Naive B cell (primary cell): ENCODE data around the gene OR5T1. TPM values are rescaled to one million over a fixed set of nuclear protein-coding genes. Genes with fewer than 3 reads are reported as not detected.

ENCODE experiments used
- ATAC-seq, 2 donors: fragments of 150-1000 bp; cut with Tn5 transposase; 2 replicates each; pipeline ENCODE4 v1.10.0; 2021; ENCODE audit warnings: low read depth in 2 of 2, mild to moderate bottlenecking in 2 of 2, moderate library complexity in 2 of 2
- DNase-seq: peaks from one replicate; pipeline ENCODE4 v3.0.0; 2022
- H3K27ac Mint-ChIP-seq, 6 donors: one replicate each; pipeline ENCODE4 v1.8.0; 2020 to 2022; ENCODE audit warnings: mild to moderate bottlenecking in 6 of 6, mixed read lengths in 6 of 6, moderate library complexity in 5 of 6, inconsistent platforms in 2 of 6
- H3K27me3 Mint-ChIP-seq, 3 donors: one replicate each; pipeline ENCODE4 v1.8.0; 2021 to 2022; ENCODE audit warnings: mixed read lengths in 3 of 3, mild to moderate bottlenecking in 1 of 3
- H3K36me3 Mint-ChIP-seq, 2 donors: one replicate each; pipeline ENCODE4 v1.8.0; 2020 to 2022; ENCODE audit warnings: mixed read lengths in 2 of 2, inconsistent platforms in 1 of 2, mild to moderate bottlenecking in 1 of 2
- H3K4me1 Mint-ChIP-seq, 3 donors: one replicate each; pipeline ENCODE4 v1.8.0; 2020 to 2022; ENCODE audit warnings: mixed read lengths in 3 of 3, inconsistent platforms in 1 of 3, mild to moderate bottlenecking in 1 of 3, moderate library complexity in 1 of 3
- H3K4me3 Mint-ChIP-seq, 8 donors: one replicate each; pipeline ENCODE4 v1.8.0; 2020 to 2022; ENCODE audit warnings: mild to moderate bottlenecking in 8 of 8, mixed read lengths in 8 of 8, moderate library complexity in 8 of 8, inconsistent platforms in 2 of 8
- H3K9me3 Mint-ChIP-seq, 7 donors: one replicate each; pipeline ENCODE4 v1.8.0; 2020 to 2022; ENCODE audit warnings: mixed read lengths in 7 of 7, mild to moderate bottlenecking in 5 of 7, inconsistent platforms in 2 of 7, moderate library complexity in 1 of 7
- polyA plus RNA-seq, 6 donors: library from polyadenylated mRNA; unstranded; fragments of 300-500 nt; fragmentation: Illumina TruSeq; gene quantifications; one replicate each; pipeline ENCODE4 v1.2.3, GENCODE V29; 2021; ENCODE audit warnings: low read depth in 6 of 6

Gene OR5T1
- polyA plus RNA-seq, result not detected

GRCh38 chr11:56273854-56274253 is at the start of gene OR5T1:
Gene OR5T1, plus strand, starts transcription at chr11:56274154. Its CDS starts 1,485 bp downstream, at chr11:56275639.
- no peaks in the 10 kb centered on the region for H3K36me3 Mint-ChIP-seq

GRCh38 chr11:56234155-56234554 is 39.8 kb upstream of the OR5T1 start, which contains the start of gene OR5T2:
Gene OR5T2, minus strand, starts transcription at chr11:56234255. Its CDS starts 1,193 bp downstream, at chr11:56233062.
- Mint-ChIP-seq H3K27me3 (no peaks in the 10 kb centered on the region), H3K4me3 (no peak within 1 kb of the TSS), H3K36me3 (no peaks in the 10 kb centered on the region), H3K9me3 (peaks cover 2 to 11% (median 5%) of the 10 kb centered on the region in 7 donors), H3K27ac (no peak within 1 kb of the TSS), H3K4me1 (no peaks in the 10 kb centered on the region)
- DNase-seq, result no peak
- ATAC-seq, result no peak

More at GRCh38 chr11:56273854-56274253, at the start of gene OR5T1:
- Mint-ChIP-seq H3K4me3 (no peak within 1 kb of the TSS), H3K27ac (no peak within 1 kb of the TSS), H3K27me3 (no peaks in the 10 kb centered on the region), H3K9me3 (peaks cover 2 to 15% (median 7%) of the 10 kb centered on the region in 7 donors), H3K4me1 (no peaks in the 10 kb centered on the region)
- DNase-seq (no peak), ATAC-seq (no peak)

GRCh38 chr11:56251954-56252353 is 22.0 kb upstream of the OR5T1 start, which contains the start of gene OR5T3:
Gene OR5T3, plus strand, starts transcription at chr11:56252254. Its CDS starts 0 bp downstream, at chr11:56252254.
- no peak for DNase-seq
- Mint-ChIP-seq H3K27me3 (no peaks in the 10 kb centered on the region), H3K4me3 (no peak within 1 kb of the TSS), H3K27ac (no peak within 1 kb of the TSS), H3K36me3 (no peaks in the 10 kb centered on the region), H3K9me3 (peaks cover 0 to 9% (median 3%) of the 10 kb centered on the region in 7 donors), H3K4me1 (no peaks in the 10 kb centered on the region)
- ATAC-seq, result no peak

- ATAC-seq (no peak), DNase-seq (no peak)
- no peaks in the 10 kb centered on the region for H3K4me1 Mint-ChIP-seq
- no peak overlapping the region for H3K27ac Mint-ChIP-seq
- H3K9me3 Mint-ChIP-seq, result peaks cover 7 to 31% (median 12%) of the 10 kb centered on the region in 7 donors
- H3K4me3 Mint-ChIP-seq, result no peak overlapping the region
- peaks cover 0 to 9% of the 10 kb centered on the region in 2 donors for H3K36me3 Mint-ChIP-seq
- no peaks in the 10 kb centered on the region for H3K27me3 Mint-ChIP-seq
These were observed 2.9 kb upstream of the OR5T1 start for GRCh38 chr11:56271092-56271491.

GRCh38 chr11:56292154-56292553 is 18.2 kb downstream of the OR5T1 start, which contains the start of gene OR8H1:
Gene OR8H1, minus strand, starts transcription at chr11:56292254. Its CDS starts 1,192 bp downstream, at chr11:56291062.
- no peaks in the 10 kb centered on the region for H3K4me1 Mint-ChIP-seq
- H3K36me3 Mint-ChIP-seq, result no peaks in the 10 kb centered on the region
- no peaks in the 10 kb centered on the region for H3K27me3 Mint-ChIP-seq
- no peak within 1 kb of the TSS for H3K4me3 Mint-ChIP-seq
- no peak for ATAC-seq
- no peak within 1 kb of the TSS for H3K27ac Mint-ChIP-seq
- no peak for DNase-seq
- H3K9me3 Mint-ChIP-seq, result peaks cover 0 to 11% (median 7%) of the 10 kb centered on the region in 7 donors

- no peak overlapping the region for H3K4me3 Mint-ChIP-seq
- DNase-seq, result no peak
These were observed 22.9 kb downstream of the OR5T1 start for GRCh38 chr11:56296898-56297297.

GRCh38 chr11:56307836-56308235 is 33.9 kb downstream of the OR5T1 start:
- Mint-ChIP-seq H3K27me3 (no peaks in the 10 kb centered on the region), H3K9me3 (peaks cover 5 to 29% (median 12%) of the 10 kb centered on the region in 7 donors), H3K36me3 (no peaks in the 10 kb centered on the region), H3K4me1 (no peaks in the 10 kb centered on the region), H3K4me3 (no peak overlapping the region), H3K27ac (no peak overlapping the region)
- DNase-seq, result no peak
- ATAC-seq, result no peak

More at GRCh38 chr11:56296898-56297297, 22.9 kb downstream of the OR5T1 start:
- Mint-ChIP-seq H3K27me3 (no peaks in the 10 kb centered on the region), H3K9me3 (peaks cover 0 to 8% (median 4%) of the 10 kb centered on the region in 7 donors), H3K36me3 (no peaks in the 10 kb centered on the region), H3K27ac (no peak overlapping the region), H3K4me1 (no peaks in the 10 kb centered on the region)
- ATAC-seq, result no peak

- Mint-ChIP-seq H3K36me3 (no peaks in the 10 kb centered on the region), H3K4me3 (no peak within 1 kb of the TSS), H3K27me3 (no peaks in the 10 kb centered on the region), H3K4me1 (no peaks in the 10 kb centered on the region), H3K27ac (peak within 1 kb of the TSS in 1 of 6 donors; percentile 0), H3K9me3 (peaks cover 0 to 17% (median 0%) of the 10 kb centered on the region in 7 donors)
- ATAC-seq, result no peak
- no peak for DNase-seq
These were observed 40.9 kb downstream of the OR5T1 start, which contains the start of gene OR8K3 for GRCh38 chr11:56314844-56315243. Gene OR8K3, plus strand, starts transcription at chr11:56315144. Its CDS starts 3,163 bp downstream, at chr11:56318307.

Other genes starting within 250 kb of the OR5T1 start
- not detected for gene OR5AS1, start 246.5 kb upstream of the OR5T1 start, polyA plus RNA-seq
- not detected for gene OR8I2, start 180.8 kb upstream of the OR5T1 start, polyA plus RNA-seq
- not detected for gene OR8H2, start 170.5 kb upstream of the OR5T1 start, polyA plus RNA-seq
- not detected for gene OR8H3, start 151.8 kb upstream of the OR5T1 start, polyA plus RNA-seq
- not detected for gene OR8J3, start 134.0 kb upstream of the OR5T1 start, polyA plus RNA-seq
- not detected for gene OR8K5, start 113.8 kb upstream of the OR5T1 start, polyA plus RNA-seq
- not detected for gene OR5J2, start 97.5 kb upstream of the OR5T1 start, polyA plus RNA-seq
- not detected for gene OR5T2, start 39.9 kb upstream of the OR5T1 start, polyA plus RNA-seq
- not detected for gene OR5T3, start 21.9 kb upstream of the OR5T1 start, polyA plus RNA-seq
- not detected for gene OR8H1, start 18.1 kb downstream of the OR5T1 start, polyA plus RNA-seq
- gene OR8K3, start 41.0 kb downstream of the OR5T1 start, polyA plus RNA-seq, result not detected
- not detected for gene OR8K1, start 71.9 kb downstream of the OR5T1 start, polyA plus RNA-seq
- gene OR8J1, start 80.1 kb downstream of the OR5T1 start, polyA plus RNA-seq, result not detected
- not detected for gene OR8U1, start 101.5 kb downstream of the OR5T1 start, polyA plus RNA-seq
- not detected for gene OR5AL1, start 138.5 kb downstream of the OR5T1 start, polyA plus RNA-seq
- not detected for gene OR5M3, start 199.2 kb downstream of the OR5T1 start, polyA plus RNA-seq
- not detected for gene OR5M8, start 217.2 kb downstream of the OR5T1 start, polyA plus RNA-seq